SKM-1 (cell line): ENCODE measurements around the gene PDS5A.
"Not testable (repeated sequence)": the region's sequence is repeated elsewhere in the genome, so short reads cannot be mapped to it uniquely, and the experiment has no call there.

ENCODE experiments used
- DNase-seq: peaks from one replicate; lab custom pipeline; 2025; ENCODE audit not compliant: unreplicated experiment; lab: John Stamatoyannopoulos, UW

PDS5A gene

DNA sequence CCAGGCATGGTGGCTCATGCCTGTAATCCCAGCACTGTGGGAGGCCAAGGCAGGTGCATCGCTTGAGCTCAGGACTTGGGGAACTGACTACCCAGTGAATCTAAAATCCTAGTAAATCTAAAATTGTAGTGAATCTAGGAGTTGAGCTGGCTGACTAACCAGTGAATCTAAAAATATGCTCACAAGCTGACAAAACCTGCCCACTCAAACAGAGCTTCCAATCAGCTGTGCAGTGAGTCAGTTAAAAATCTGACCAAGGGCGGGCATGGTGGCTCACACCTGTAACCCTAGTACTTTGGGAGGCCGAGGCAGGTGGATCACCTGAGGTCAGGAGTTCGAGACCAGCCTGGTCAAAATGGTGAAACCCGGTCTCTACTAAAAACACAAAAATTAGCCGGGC is 72.7 kb downstream of the PDS5A start:
- not testable (repeated sequence) for DNase-seq

GRCh38 chr4:39900966-39901365 is 76.7 kb downstream of the PDS5A start:
- no peak for DNase-seq

- DNase-seq, result no peak
These were observed 78.4 kb downstream of the PDS5A start for GRCh38 chr4:39899291-39899690.

DNA sequence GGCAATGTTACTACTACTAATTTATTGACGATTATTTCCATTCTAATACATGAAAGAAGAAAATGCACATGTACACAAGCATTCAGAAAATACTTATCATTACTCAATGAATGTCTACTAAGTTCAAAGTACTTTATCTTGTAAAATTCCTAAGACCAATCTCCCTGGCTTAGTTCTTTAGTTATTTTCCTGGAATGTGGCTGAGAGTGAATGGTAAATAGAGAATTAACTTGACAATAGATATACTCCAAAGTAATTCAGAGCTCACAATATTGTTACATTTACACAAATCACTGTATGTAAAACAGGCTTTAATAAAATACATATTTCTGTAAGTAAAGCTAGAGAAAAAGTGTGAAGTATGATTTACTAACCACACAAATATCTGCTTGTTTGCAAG is 79.7 kb downstream of the PDS5A start:
- DNase-seq, result no peak

DNA sequence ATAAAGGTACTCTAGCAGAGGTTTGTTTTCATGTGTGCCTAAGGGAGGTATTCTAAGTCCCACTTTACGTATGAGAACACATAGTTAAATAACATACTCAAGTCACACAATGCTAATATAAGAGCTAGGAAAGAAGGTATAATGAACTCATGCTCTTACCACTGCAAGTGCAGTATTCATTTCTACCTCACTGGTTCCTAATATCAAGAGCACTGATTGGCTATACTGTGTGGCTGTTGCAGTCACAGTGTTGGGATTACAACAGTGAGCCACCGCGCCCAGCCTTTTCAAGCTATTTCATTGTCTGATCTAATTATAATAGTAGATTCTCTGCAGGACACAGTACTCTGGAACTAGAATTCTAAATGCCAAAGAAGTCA is 84.0 kb downstream of the PDS5A start:
- no peak for DNase-seq

GRCh38 chr4:39892988-39893692 is 84.6 kb downstream of the PDS5A start:
- DNase-seq, result no peak

GRCh38 chr4:39889226-39889625 is 88.5 kb downstream of the PDS5A start:
- no peak for DNase-seq

DNA sequence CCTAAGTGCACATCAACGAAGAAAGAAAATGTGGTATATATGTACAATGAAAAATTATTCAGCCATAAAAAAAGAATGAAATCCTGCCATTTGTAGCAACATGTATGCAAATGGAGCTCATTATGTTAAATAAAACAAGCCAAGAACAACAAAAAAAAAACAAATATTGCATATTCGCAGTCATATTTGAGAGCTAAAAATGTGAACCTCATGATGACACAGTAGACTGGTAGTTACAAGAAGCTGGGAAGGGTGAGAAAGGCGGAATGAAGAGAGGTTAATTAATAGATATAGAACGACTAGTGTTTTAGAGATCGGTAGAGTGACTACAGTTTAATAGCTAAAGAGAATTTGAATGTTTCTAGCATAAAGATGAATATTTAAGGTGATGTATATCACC is 89.2 kb downstream of the PDS5A start:
- DNase-seq, result no peak

GRCh38 chr4:39883646-39884045 is 94.1 kb downstream of the PDS5A start:
- DNase-seq, result no peak

GRCh38 chr4:39881789-39882188 is 95.9 kb downstream of the PDS5A start:
- no peak for DNase-seq

- no peak for DNase-seq
These were observed 99.7 kb downstream of the PDS5A start for GRCh38 chr4:39877971-39878370.

DNA sequence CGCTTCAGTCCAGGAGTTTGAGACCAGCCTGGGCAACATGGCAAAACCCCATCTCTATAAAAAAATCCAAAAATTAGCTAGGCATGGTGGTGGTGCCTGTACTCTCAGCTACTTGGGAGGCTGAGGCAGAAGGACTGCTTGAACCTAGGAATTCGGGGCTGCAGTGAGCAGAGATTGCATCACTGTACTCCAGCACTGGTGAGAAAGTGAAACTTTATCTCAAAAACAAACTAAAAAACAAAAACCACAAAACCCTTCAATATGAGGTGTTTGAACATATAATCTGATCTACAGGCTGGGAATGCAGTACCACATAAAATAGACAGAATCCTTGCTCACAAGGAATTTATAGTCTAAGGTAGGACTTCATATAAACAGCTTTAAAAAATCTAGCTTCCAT is 103.9 kb downstream of the PDS5A start:
- no peak for DNase-seq

DNA sequence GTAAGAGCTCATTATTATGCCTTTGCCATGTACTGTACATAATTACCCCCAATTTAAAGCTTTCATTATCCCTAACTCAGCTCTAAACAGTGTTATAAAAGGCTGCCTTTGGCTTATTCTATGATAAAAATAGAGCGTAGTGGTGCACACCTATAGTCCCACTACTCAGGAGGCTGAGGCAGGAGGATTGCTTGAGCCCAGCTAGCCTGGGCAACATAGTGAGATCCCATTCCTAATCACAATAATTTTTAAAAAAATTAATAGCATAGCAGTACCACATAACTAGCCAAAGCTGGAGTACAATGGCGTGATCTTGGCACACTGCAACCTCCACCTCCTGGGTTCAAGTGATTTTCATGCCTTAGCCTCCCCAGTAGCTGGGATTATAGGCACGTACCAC is 112.4 kb downstream of the PDS5A start:
- DNase-seq, result no peak

GRCh38 chr4:39864391-39864790 is 113.3 kb downstream of the PDS5A start:
- no peak for DNase-seq

- no peak for DNase-seq
These were observed 116.9 kb downstream of the PDS5A start for GRCh38 chr4:39860804-39861203.

GRCh38 chr4:39855909-39856512 is 121.7 kb downstream of the PDS5A start:
- DNase-seq, result no peak

GRCh38 chr4:39852636-39853035 is 125.1 kb downstream of the PDS5A start:
- DNase-seq, result no peak

DNA sequence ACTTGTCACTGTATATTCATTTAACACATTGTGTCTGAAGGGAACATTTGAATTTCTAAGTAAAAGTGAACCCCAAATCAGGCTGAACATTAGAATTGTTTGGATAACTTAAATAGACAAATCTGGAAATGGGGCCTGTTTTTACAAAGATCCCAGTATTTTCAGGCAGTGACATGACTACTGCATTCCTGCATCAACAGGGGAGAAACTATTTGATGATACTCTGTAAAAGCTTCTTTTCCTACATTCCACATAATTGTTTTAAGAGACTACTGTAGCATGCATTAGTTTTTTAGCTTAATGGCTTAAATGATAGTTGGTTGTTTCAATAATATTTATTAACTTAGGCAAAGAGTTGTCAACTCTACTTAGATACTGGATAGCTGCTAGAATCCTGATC is 127.0 kb downstream of the PDS5A start:
- DNase-seq, result no peak

DNA sequence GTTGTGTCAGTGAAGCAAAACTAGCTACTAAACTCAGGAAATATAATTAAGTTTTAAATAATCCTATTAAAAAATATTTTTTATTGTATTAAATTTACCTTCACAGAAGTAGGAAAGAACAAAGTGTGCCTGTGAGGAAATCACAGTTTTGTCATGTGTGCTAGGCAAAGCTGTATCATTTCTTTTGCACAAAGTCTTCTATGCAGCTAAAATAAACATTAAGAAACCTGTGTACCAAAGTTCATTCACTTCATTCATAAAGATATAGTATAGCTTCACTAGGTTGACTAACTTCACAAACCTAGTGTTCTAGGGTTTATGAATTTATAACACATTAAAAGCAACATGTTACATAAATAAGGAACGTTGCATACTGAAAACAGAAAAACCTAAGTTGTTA is 131.0 kb downstream of the PDS5A start:
- DNase-seq, result no peak

GRCh38 chr4:39846120-39846519 is 131.6 kb downstream of the PDS5A start:
- no peak for DNase-seq

- no peak for DNase-seq
These were observed 135.8 kb downstream of the PDS5A start for GRCh38 chr4:39841894-39842293.

DNA sequence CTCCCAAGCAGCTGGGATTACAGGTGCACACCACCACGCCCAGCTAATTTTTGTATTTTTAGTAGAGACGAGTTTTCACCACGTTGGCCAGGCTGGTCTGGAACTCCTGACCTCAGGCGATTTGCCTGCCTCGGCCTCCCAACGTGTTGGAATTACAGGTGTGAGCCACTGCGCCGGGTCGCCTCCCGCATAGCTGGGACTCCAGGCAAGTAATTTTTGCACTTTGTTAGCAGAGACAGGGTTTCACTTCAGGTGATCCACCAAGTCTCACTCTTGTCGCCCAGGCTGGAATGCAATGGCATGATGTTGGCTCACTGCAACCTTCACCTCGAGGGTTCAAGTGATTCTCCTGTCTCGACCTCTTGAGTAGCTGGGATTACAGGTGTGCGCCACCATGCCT is 137.2 kb downstream of the PDS5A start:
- DNase-seq, result not testable (repeated sequence)

- DNase-seq, result no peak
These were observed 137.7 kb downstream of the PDS5A start for GRCh38 chr4:39840027-39840426.
